Measurements from ENCODE around the gene CSNK1A1. TPM values are rescaled to one million over a fixed set of nuclear protein-coding genes. Genes with fewer than 3 reads are reported as not detected.

CSNK1A1 gene
- total RNA-seq, 6 experiments from 2014 or later, result 266 to 336 (median 310) TPM

DNA sequence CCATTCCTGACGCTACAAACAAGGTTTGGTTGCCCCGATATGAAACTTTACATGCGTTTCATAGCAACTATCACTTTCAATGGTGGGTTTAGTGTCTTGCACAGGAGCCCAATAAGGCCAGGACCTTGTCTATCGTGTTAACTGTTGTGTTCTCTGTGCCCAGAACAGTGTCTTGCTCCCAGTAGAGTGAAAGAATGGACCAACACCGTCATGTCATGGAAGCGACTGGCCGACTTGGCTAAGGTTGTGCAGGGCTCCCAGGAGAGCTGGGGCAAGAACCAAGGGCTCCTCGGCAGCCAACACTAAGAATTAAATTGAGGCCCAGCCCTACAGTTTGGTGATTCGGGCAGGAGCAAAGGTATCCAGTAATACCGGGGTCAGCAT is 29.6 kb upstream of the CSNK1A1 start:
- peaks cover 1% of the 10 kb centered on the region; the same call in 1 of the 2 replicates for H3K27me3 Mint-ChIP-seq (ENCODE audit: insufficient read depth)
- no peak overlapping the region; the same call in 1 of the 2 replicates for H3K27ac Mint-ChIP-seq
- 0 out of 2 replicates have a peak, but pooled peaks cover 12% of the 10 kb centered on the region for H3K4me1 Mint-ChIP-seq (ENCODE audit: low read depth)
- no peaks in the 10 kb centered on the region for H3K36me3 Mint-ChIP-seq (ENCODE audit: low read depth)
- TF ChIP-seq, protein P1, sequence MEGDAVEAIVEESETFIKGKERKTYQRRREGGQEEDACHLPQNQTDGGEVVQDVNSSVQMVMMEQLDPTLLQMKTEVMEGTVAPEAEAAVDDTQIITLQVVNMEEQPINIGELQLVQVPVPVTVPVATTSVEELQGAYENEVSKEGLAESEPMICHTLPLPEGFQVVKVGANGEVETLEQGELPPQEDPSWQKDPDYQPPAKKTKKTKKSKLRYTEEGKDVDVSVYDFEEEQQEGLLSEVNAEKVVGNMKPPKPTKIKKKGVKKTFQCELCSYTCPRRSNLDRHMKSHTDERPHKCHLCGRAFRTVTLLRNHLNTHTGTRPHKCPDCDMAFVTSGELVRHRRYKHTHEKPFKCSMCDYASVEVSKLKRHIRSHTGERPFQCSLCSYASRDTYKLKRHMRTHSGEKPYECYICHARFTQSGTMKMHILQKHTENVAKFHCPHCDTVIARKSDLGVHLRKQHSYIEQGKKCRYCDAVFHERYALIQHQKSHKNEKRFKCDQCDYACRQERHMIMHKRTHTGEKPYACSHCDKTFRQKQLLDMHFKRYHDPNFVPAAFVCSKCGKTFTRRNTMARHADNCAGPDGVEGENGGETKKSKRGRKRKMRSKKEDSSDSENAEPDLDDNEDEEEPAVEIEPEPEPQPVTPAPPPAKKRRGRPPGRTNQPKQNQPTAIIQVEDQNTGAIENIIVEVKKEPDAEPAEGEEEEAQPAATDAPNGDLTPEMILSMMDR (IDR thresholded peaks at IDR 0.05), result no peak
- no peaks in the 10 kb centered on the region for H3K9me3 Mint-ChIP-seq
- DNase-seq, result no peak
- H3K4me3 Mint-ChIP-seq, result peak overlapping the region; percentile 81

DNA sequence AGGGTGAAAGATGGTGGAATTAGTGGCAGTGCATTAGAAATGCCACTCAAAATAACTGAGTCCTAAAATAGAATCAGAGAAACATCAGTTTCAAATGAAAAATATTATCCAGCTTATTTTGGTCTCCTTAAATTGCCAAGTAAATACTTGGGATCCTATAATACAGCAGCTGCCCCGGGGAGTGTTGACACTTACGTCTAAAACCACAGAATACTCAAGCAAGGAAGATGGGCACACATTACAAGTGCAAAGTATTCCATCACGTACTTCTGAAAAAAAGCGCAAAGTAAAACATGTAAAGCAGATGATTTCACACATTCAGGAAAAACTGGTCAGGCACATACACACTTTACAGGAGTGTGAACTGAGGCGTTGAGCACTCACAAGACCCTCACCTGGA is 27.7 kb upstream of the CSNK1A1 start:
- Mint-ChIP-seq H3K36me3 (ENCODE audit: low read depth) (no peaks in the 10 kb centered on the region), H3K27me3 (ENCODE audit: insufficient read depth) (peaks cover 1% of the 10 kb centered on the region; the same call in 1 of the 2 replicates), H3K4me1 (ENCODE audit: low read depth) (0 out of 2 replicates have a peak, but pooled peaks cover 12% of the 10 kb centered on the region), H3K4me3 (no peak overlapping the region), H3K9me3 (no peaks in the 10 kb centered on the region), H3K27ac (no peak overlapping the region)
- no peak for DNase-seq
- TF ChIP-seq, protein P1 (IDR thresholded peaks at IDR 0.05), result no peak

DNA sequence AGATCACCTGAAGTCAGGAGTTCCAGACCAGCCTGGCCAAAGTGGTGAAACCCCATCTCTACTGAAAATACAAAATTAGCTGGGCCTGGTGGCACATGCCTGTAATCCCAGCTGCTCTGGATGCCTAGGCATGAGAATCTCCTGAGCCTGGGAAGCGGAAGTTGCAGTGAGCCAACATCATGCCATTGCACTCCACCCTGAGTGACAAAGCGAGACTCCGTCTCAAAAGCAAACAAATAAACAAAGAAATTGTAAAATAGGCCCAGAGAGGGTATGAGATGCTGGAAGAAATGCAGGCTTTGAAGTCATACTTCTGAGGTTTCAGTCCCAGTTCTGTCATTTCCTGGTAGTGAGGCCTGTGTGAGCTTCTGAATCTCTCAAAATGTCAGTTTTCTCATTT is 24.8 kb upstream of the CSNK1A1 start:
- peaks cover 1% of the 10 kb centered on the region; the same call in 1 of the 2 replicates for H3K27me3 Mint-ChIP-seq (ENCODE audit: insufficient read depth)
- TF ChIP-seq, protein P1 (IDR thresholded peaks at IDR 0.05), result no peak
- no peaks in the 10 kb centered on the region for H3K9me3 Mint-ChIP-seq
- no peaks in the 10 kb centered on the region for H3K36me3 Mint-ChIP-seq (ENCODE audit: low read depth)
- no peak overlapping the region for H3K4me3 Mint-ChIP-seq
- no peak overlapping the region for H3K27ac Mint-ChIP-seq
- no peak for DNase-seq
- H3K4me1 Mint-ChIP-seq (ENCODE audit: low read depth), result peaks cover 12% of the 10 kb centered on the region; the same call in 1 of the 2 replicates

DNA sequence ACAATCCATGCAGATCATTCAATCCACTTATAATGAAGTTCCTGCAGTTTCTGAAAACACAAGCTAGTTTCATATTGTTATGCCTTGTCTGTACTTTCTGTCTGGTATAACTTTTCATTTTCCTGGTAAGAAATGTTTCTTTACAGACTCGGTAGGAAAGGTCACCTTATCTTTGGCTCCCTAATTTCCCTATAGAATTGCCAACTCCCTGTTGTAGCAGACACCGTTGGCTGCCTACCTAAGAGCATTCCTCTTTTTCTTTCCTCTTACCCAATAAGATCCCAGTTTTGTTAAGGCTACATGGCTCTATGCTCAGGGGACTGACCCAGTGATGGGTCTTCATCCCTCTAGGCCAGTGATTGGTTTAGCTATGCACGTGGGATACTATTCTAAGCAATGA is 23.9 kb upstream of the CSNK1A1 start:
- no peak overlapping the region for H3K4me3 Mint-ChIP-seq
- no peaks in the 10 kb centered on the region for H3K36me3 Mint-ChIP-seq (ENCODE audit: low read depth)
- peaks cover 6% of the 10 kb centered on the region; the same call in 1 of the 2 replicates for H3K4me1 Mint-ChIP-seq (ENCODE audit: low read depth)
- H3K27ac Mint-ChIP-seq, result no peak overlapping the region
- DNase-seq, result no peak
- no peaks in the 10 kb centered on the region for H3K27me3 Mint-ChIP-seq (ENCODE audit: insufficient read depth)
- TF ChIP-seq, protein P1 (IDR thresholded peaks at IDR 0.05), result no peak
- H3K9me3 Mint-ChIP-seq, result no peaks in the 10 kb centered on the region

DNA sequence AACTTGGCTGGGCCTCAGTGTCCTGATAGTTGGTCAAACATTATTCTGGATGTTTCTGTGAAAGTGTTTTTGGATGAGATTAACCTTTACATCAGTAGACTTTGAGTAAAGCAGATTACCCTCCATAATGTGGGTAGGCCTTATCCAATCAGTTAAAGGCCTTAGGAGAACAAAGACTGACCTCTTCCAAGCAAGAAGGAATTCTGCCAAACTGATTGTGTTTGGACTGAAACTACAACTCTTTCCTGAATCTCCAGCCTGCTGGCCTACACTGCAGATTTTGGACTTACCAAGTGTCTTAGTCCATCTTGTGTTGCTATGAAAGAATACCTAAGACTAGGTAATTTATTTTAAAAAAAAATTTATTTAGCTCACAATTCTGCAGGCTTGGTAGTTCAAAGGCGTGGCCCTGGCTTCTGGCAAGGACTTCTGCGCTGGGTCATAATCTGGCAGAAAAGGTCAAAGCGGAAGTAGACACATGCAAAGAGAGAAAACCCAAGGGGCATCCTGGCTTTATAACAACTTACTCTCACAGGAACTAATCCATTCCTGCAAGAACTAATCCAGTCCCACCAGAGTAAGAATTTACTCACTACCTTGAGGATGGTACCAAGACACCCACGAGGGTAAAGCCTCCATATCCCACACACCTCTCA is 21.5 kb upstream of the CSNK1A1 start:
- no peak for DNase-seq
- TF ChIP-seq, protein P1 (IDR thresholded peaks at IDR 0.05), result no peak
- no peak overlapping the region for H3K4me3 Mint-ChIP-seq
- no peak overlapping the region for H3K27ac Mint-ChIP-seq
- H3K27me3 Mint-ChIP-seq (ENCODE audit: insufficient read depth), result no peaks in the 10 kb centered on the region
- no peaks in the 10 kb centered on the region for H3K9me3 Mint-ChIP-seq
- peaks cover 6% of the 10 kb centered on the region; the same call in 1 of the 2 replicates for H3K4me1 Mint-ChIP-seq (ENCODE audit: low read depth)
- H3K36me3 Mint-ChIP-seq (ENCODE audit: low read depth), result no peaks in the 10 kb centered on the region

Measured in HFFc6 (cell line).